Loucy (cell line): ENCODE data around the gene FKBP15.

Source experiments
- CTCF ChIP-seq: fragments of 200-600 bp; sonication (generic); conservative IDR thresholded peaks from 2 replicates; pipeline ENCODE4 v1.5.1; 2014; ENCODE audit warnings: mild to moderate bottlenecking, antibody characterized with exemption, low read length
- EZH2phosphoT487 ChIP-seq: fragments of 200-600 bp; IDR thresholded peaks from 2 replicates; pipeline ENCODE4 v1.6.1; 2018; ENCODE audit warnings: antibody characterized with exemption, mild to moderate bottlenecking, moderate library complexity, borderline replicate concordance

GRCh38 chr9:113250807-113251206, 29.7 kb upstream of the FKBP15 start:
- TF ChIP-seq CTCF = no peak
- no peak for TF ChIP-seq EZH2phosphoT487
